ENCODE measurements around the gene DCTD.

- TF ChIP-seq CTCF (IDR thresholded peaks at IDR 0.05; ENCODE audit: insufficient read depth, low read length, poor library complexity, severe bottlenecking) (no peak), EZH2phosphoT487 (conservative IDR thresholded peaks at IDR 0.05; ENCODE audit: low read length) (no peak)
Observed at GRCh38 chr4:182922501-182923284, 5.5 kb upstream of the DCTD start.

All from SU-DHL-6 (cell line).